ENCODE results near the gene ZNF441. TPM values are rescaled to one million over a fixed set of nuclear protein-coding genes. Genes with fewer than 3 reads are reported as not detected.

Gene ZNF441
- total and polyA plus RNA-seq, 10 of the 15 experiments (the other 5 are each of a cell fraction or from before 2014, with no cell fraction given) = 1.0 to 9.4 (median 4.3) TPM

DNA sequence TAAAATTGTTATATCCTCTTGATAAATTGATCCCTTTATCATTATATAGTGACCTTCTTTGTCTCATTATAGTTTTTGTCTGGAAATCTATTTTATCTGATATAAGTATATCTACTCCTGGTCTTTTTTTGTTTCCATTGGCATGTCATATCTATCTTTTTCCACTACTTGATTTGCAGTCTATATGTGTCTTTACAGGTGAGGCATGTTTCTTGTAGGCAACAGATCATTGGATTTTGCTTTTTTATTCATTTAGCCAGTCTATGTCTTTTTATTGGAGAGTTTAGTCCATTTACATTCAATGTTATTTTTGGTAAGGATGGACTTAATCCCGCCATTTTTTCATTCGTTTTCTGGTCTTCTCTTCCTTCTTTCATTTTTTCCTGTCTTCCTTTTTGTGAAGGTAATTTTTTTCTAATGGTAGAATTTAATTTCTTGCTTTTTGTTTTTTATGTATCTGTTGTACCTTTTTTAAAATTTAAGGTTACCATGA, 14.5 kb upstream of the ZNF441 start (continued):
- TF ChIP-seq, protein P1, sequence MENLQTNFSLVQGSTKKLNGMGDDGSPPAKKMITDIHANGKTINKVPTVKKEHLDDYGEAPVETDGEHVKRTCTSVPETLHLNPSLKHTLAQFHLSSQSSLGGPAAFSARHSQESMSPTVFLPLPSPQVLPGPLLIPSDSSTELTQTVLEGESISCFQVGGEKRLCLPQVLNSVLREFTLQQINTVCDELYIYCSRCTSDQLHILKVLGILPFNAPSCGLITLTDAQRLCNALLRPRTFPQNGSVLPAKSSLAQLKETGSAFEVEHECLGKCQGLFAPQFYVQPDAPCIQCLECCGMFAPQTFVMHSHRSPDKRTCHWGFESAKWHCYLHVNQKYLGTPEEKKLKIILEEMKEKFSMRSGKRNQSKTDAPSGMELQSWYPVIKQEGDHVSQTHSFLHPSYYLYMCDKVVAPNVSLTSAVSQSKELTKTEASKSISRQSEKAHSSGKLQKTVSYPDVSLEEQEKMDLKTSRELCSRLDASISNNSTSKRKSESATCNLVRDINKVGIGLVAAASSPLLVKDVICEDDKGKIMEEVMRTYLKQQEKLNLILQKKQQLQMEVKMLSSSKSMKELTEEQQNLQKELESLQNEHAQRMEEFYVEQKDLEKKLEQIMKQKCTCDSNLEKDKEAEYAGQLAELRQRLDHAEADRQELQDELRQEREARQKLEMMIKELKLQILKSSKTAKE (IDR thresholded peaks at IDR 0.05; ENCODE audit: low read depth, poor library complexity, severe bottlenecking) = no peak
- TF ChIP-seq RBBP5 (conservative IDR thresholded peaks at IDR 0.05) (no peak), BCL11A (IDR thresholded peaks at IDR 0.05; ENCODE audit: low read depth, low read length) (no peak), IRF4 (IDR thresholded peaks at IDR 0.05; ENCODE audit: low read depth, low read length) (no peak), SMAD1 (IDR thresholded peaks at IDR 0.05; ENCODE audit: low read depth, partially characterized antibody) (no peak), ZNF622 (IDR thresholded peaks at IDR 0.05) (no peak)
- TF ChIP-seq, protein P2, sequence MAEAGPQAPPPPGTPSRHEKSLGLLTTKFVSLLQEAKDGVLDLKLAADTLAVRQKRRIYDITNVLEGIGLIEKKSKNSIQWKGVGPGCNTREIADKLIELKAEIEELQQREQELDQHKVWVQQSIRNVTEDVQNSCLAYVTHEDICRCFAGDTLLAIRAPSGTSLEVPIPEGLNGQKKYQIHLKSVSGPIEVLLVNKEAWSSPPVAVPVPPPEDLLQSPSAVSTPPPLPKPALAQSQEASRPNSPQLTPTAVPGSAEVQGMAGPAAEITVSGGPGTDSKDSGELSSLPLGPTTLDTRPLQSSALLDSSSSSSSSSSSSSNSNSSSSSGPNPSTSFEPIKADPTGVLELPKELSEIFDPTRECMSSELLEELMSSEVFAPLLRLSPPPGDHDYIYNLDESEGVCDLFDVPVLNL (IDR thresholded peaks at IDR 0.05; ENCODE audit: low read depth, low read length) = no peak

- no peaks in the 10 kb centered on the region for H3K27me3 ChIP-seq (replicated peaks in 1 of 2; ENCODE audit: control insufficient read depth in 2 of 2, insufficient read depth in 2 of 2, low read length in 1 of 2)
- SMC1A ChIA-PET (ENCODE audit: uncharacterized antibody, unreplicated experiment) = no interaction called here
- BruUV-seq (replicated peaks) = no TSS peak
- no peaks in the 10 kb centered on the region for H3K36me3 ChIP-seq (ENCODE audit: control insufficient read depth in 2 of 2, insufficient read depth in 2 of 2, low read length in 1 of 2)
- RAD21 ChIA-PET (ENCODE audit: unreplicated experiment) = no interaction called here
- H2AFZ ChIP-seq (ENCODE audit: control insufficient read depth, low read depth, low read length) = no peak overlapping the region
- no peak overlapping the region for H3K4me3 ChIP-seq
- H3K27ac ChIP-seq (ENCODE audit: control insufficient read depth, insufficient read depth) = no peak overlapping the region
- peaks cover 4% of the 10 kb centered on the region for H3K9me3 ChIP-seq (replicated peaks; ENCODE audit: control insufficient read depth, insufficient read depth, low read length)
- intact Hi-C loops (cut with micrococcal nuclease; ENCODE audit: unreplicated experiment) (no loop called here), in situ Hi-C loops (cut with MboI) (no loop called here)
- H3K4me1 ChIP-seq (ENCODE audit: control insufficient read depth, insufficient read depth, low read length) = no peaks in the 10 kb centered on the region
- DNase-seq (ENCODE audit: low read depth, low spot score) = no peak
- ATAC-seq = no peak
- no peaks in the 10 kb centered on the region for H3K79me2 ChIP-seq (ENCODE audit: control insufficient read depth, insufficient read depth, low read length)
- POLR2A ChIA-PET = no interaction called here
- CTCF ChIA-PET = no interaction called here
- WGBS (ENCODE audit: insufficient coverage, insufficient replicate concordance, low lambda C conversion rate, missing lambda C conversion rate) = 51% methylated on average over 4 of the region's 4 CpGs
- no peak for FAIRE-seq
- no peak overlapping the region for H3K4me2 ChIP-seq (ENCODE audit: control insufficient read depth, insufficient read depth)
- no peak overlapping the region for H3K9ac ChIP-seq (ENCODE audit: control insufficient read depth, insufficient read depth, low read length)
- no peaks in the 10 kb centered on the region for H4K20me1 ChIP-seq (ENCODE audit: control insufficient read depth, insufficient read depth)
- TF ChIP-seq HDAC2 (IDR thresholded peaks at IDR 0.05) (no peak), EP300 (IDR thresholded peaks at IDR 0.05; ENCODE audit: borderline replicate concordance in 1 of 2, control insufficient read depth in 1 of 2, low read depth in 2 of 2, low read length in 2 of 2) (no peak), POLR2AphosphoS2 (IDR thresholded peaks at IDR 0.05; ENCODE audit: low read depth, low read length) (no peak), FOXK2 (IDR thresholded peaks at IDR 0.05) (no peak), MYC (IDR thresholded peaks at IDR 0.05; ENCODE audit: insufficient read depth, insufficient read length, insufficient replicate concordance, low read length, severe bottlenecking) (no peak), RELB (IDR thresholded peaks at IDR 0.05; ENCODE audit: low read depth) (no peak), IRF4 (IDR thresholded peaks at IDR 0.05; ENCODE audit: low read depth, low read length) (no peak), CBFB (IDR thresholded peaks at IDR 0.05; ENCODE audit: low read depth) (no peak), USF2 (IDR thresholded peaks at IDR 0.05; ENCODE audit: borderline replicate concordance, low read depth, low read length) (no peak), STAT1 (conservative IDR thresholded peaks at IDR 0.05) (no peak), CREB1 (IDR thresholded peaks at IDR 0.05; ENCODE audit: low read depth) (no peak), NRF1 (conservative IDR thresholded peaks at IDR 0.05; ENCODE audit: low read depth, low read length) (no peak), KLF5 (IDR thresholded peaks at IDR 0.05; ENCODE audit: partially characterized antibody) (no peak), TARDBP (IDR thresholded peaks at IDR 0.05; ENCODE audit: borderline replicate concordance) (no peak)
Measured at GRCh38 chr19:11754663-11755062, 12.1 kb upstream of the ZNF441 start.
